ENCODE measurements around the gene UMODL1. TPM values are rescaled to one million over a fixed set of nuclear protein-coding genes. Genes with fewer than 3 reads are reported as not detected.
"Not testable (repeated sequence)": the region's sequence is repeated elsewhere in the genome, so short reads cannot be mapped to it uniquely, and the experiment has no call there.

Gene UMODL1
- total RNA-seq, 1 donor from 2014 or later, result 0.09 TPM

DNA sequence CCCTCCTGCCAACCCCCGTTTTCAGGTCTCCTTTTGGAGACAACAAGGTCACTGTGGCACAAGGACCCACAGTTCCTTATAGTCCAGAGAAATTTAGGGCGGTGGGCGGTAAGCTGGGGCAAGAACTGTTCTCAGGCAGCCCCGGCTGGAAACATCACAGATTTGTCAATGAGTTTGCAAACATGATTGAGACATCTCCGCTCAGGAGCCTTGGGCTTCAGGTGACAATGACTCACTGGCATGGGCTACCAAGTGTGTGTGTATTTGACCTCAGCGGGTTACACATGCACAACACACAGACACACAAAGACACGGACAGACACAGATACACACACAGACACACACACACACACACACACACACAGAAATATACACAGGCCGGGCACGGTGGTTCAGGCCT is 89.6 kb downstream of the UMODL1 start:
- intact Hi-C loops (cut with micrococcal nuclease), result no loop called here

DNA sequence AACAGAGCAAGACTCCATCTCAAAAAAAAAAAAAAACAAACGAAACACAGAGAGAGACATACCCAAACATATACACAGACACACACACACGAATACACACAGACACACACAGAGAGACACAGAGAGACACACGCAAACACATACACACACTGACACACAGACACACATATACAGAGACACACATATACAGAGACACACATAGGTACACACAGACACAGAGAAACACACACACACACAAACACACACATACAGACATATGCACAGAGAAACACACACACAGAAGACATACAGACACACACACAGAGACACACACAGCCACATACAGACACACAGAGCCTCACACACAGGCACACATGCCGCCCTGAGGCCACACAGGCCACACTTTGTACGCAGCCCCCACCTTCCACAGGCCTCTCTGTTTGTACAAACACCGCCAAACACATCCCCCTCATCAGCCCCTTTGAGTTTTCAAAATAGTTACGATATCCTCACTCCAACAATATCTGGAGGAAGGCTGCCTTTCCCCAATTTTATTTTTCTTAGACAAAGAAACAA is 90.4 kb downstream of the UMODL1 start:
- intact Hi-C loops (cut with micrococcal nuclease), result no loop called here

DNA sequence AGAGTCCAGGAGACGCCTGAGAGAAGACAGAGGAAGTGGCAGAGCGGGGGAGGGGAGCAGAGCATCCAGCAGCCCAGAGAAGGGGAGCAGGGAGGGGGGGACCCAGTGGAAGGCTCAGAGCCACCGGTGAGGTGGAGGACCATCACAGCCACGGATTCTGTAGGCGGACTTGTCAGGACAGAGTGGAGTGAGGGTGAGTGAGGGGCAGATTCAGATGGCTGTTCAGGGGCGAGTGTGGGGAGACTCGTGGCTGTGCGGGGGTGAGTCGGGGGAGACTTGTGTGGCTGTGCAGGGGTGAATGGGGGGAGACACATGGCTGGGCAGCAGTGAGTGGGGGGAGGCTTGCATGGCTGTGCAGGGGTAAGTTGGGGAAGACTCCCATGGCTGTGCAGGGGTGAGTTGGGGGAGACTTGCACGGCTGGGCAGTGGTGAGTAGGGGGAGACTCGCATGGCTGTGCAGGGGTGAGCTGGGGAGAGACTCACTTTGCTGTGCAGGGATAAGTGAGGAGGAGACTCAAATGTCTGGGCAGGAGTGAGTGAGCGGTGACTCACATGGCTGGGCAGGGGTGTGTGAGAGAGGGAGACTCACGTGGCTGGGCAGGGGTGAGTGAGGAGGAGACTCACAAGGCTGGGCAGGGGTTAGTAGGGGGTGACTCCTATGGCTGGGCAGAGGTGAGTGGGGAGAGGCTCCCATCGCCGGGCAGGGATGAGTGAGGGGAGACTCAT is 91.0 kb downstream of the UMODL1 start:
- intact Hi-C loops (cut with micrococcal nuclease), result no loop called here

DNA sequence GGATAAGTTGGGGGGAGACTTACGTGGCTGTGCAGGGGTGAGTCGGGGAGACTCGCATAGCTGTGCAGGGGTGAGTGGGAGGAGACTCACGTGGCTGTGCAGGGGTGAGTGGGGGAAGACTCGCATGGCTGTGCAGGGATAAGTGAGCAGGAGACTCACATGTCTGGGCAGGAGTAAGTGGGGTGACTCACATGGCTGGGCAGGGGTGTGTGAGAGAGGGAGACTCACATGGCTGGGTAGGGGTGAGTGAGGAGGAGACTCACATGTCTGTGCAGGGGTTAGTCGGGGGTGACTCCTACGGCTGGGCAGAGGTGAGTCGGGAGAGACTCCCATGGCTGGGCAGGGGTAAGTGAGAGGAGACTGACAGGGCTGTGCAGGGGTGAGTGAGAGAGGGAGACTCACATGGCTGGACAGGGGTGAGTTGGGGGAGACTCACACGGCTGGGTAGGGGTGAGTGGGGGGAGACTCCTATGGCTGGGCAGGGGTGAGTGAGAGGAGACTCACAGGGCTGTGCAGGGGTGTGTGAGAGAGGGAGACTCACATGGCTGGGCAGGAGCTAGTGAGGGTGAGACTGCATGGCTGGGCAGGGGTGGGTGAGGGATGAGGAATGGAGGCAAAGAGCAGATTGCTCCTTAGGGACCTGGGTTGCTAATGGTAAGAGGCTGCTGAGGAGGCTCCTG is 91.9 kb downstream of the UMODL1 start:
- intact Hi-C loops (cut with micrococcal nuclease), result no loop called here

DNA sequence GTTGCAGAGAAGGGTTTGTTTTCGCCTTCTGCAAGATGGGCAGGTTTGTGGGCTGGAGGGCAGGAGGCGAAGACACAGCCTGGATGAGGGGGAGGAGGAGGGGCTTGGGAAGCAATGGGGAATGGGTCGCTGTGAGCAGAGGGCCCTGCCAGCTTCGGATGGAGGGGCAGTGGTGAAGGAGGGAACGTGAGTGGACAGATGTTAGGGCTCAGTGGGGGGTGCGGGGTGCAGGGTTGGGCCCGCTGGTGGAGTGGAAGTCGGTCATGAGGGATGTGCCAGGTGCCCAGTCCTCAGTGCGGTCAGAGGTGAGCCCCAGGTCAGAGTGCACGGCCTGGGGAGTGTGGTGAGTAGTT is 92.4 kb downstream of the UMODL1 start:
- intact Hi-C loops (cut with micrococcal nuclease), result no loop called here

DNA sequence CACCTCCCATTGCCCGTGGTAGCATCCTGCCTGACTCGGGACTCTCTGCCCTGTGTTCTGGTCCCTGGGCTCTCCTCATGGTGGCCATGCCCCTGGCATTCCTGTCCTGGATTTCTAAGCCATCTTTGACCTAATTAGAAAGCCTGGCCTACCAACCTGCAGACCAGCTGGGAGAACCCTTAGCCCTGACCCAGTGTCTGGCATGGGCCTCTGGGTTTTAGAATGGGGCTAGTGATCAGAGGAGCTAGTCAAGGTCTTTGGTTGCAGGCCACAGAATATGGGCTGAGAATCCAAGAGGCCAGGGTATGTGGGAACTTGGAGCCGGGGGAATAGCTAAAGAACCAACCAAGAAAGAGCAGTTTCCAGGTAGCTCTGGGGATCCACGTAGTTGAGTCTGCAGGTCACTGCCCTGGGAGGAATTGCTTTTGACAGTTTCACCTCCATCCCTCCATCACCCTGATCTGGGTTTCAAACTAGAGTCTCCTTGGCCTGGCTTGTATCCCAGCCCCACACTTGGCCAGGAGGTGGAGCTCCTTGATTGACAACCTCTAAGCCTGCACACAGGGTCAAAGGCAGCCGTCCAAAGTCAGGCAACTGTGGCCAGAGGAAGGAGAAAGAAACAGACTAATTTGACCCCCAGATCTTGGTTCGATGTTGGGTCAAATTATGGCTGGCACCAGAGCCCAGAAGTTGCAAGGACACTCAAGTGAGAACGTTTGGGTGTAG is 93.1 kb downstream of the UMODL1 start:
- intact Hi-C loops (cut with micrococcal nuclease), result loop anchor here (1.0 to 2.0 kb wide), 2 partner anchors 71 to 94 kb away; no protein-coding TSS in a partner anchor

DNA sequence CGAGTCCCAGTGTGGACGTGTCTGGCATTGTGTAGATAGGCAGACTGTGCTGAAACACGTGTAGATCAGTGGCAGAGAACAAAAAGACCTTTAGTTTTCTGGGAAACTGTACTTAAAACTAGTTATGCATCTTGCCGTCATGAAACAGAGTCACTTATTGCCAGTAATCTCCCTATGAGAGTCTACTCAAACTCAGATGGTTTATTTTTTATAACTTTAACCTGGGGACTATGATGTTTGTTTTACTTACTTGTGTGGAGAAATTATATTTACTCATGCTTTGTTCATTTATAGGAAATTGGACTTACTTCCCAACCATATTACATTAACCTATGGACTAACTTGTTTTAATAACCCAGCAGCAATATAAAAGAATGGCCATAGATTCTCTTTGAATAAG is 93.7 kb downstream of the UMODL1 start:
- intact Hi-C loops (cut with micrococcal nuclease), result loop anchor here (1.0 to 2.0 kb wide), 2 partner anchors 70 to 93 kb away; no protein-coding TSS in a partner anchor

DNA sequence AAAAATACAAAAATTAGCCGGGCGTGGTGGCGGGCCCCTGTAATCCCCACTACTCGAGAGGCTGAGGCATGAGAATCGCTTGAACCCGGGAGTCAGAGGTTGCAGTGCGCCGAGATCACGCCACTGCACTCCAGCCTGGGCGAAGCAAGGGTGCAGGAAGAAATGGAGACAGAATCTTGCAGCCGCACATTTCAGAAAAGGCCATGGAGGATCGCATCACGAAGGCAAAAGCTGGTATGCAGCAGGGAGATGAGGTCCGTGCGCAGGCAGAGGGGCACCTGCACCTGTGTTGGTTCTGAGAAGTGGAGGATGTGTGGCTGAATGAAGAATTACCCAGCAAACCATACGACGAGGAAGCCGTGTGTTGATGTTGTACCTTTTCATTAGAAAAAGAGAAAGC is 94.8 kb downstream of the UMODL1 start:
- intact Hi-C loops (cut with micrococcal nuclease), result loop anchor here (2.0 kb wide), 1 partner anchor 69 kb away; no protein-coding TSS in a partner anchor

DNA sequence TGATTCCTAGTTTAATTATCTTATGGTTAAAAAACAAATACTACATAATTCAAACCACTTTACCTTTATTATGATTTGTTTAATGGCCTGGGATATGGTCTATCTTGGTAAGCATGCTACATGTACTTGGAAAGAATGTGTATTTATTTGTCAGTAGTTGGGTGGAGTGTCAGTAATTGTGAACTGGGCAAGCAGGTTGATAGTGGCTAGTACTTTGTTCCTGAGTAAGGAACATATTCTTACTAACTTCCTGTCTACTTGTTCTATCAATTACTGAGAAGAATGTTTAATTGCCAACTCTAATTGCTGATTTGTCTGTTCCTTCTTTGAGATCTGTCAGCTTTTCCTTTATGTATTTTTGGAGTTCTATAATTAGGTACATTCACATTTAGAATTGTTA is 98.6 kb downstream of the UMODL1 start:
- intact Hi-C loops (cut with micrococcal nuclease), result no loop called here

DNA sequence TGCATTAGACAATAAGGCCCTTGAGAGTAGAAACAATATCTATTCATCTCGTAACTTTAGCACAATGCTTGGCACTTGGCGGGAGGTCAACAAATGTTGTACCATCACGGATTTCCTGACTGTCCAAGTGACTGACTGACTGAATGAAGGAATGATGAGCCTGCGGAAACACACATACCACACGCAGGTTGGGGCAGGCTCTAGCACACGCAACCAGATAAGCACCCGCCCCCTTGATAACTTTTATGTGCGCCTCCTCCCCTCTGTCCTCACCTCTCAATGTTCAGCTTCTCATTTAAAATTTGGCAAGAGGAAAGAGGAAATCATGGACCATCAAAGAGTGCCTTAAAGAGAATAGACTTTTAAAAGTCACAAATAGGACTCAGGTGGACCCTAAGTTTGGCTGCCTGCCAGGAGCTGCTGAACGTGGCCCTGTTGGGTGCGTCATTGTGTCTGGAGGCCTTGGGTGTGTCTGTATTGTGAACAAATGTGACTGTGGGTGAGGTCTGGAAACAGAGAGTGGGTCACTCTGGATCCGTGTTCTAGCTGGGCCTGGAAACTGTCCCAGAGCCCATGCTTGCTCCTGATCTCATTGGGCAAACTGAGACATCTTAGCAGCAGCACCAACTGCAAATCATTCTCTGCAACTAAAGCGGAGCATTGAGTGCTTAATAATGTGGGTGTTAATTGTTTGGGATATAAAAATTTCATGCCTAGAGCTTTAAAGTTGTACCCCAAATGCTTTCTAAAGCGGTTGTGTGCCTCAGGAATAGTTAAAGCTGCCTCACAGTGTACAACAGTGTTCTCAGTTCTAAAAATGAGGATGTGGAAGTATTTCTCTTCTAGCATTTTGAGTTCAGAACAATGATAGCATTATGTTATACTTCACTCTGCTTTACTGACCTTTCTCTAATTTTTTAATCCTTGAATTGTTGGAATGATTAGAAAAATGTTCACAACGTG is 100.3 kb downstream of the UMODL1 start:
- intact Hi-C loops (cut with micrococcal nuclease), result no loop called here

DNA sequence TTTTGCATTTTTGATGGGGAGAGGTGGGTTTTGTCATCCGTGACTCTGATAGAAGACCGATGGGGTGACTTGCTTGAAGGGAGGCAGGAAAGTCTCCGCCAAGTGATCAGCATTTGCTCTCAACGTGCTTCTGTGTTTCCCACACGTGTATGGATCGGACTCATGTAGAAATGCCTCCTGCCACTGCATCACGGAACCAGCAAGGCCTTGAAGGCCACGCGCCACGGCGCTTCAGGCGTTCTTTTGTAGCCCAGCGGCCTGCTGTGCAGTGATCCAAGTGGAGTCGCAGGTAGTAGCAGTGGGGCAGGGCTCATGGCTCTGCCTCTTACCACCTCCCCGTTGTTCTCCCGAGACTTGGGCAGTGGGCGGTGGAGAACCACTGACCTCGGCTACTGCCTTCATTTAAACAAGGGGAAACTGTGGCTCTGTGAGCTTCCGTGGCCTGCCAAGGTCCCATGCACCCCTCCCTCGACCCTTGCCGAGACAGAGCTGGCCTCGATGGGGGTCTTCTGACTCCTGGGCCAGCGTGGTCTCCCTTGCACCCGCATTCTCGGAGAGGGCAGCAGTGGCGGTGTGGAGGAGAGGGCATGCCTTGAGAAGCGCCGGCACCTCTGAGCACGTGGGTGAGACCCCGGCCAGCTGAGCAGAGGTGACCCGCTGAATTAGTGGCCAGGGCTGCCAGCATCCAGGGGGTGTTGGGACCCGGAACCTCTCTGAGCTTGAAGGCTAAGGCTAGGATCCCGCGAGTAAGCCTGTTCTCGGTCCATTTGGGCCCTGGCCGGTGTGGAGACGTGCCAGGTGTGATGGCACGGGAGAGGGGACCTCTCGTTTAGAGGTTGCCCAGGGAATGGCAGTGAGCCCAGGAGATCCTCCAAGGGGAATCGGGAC is 101.7 kb downstream of the UMODL1 start:
- intact Hi-C loops (cut with micrococcal nuclease), result no loop called here

DNA sequence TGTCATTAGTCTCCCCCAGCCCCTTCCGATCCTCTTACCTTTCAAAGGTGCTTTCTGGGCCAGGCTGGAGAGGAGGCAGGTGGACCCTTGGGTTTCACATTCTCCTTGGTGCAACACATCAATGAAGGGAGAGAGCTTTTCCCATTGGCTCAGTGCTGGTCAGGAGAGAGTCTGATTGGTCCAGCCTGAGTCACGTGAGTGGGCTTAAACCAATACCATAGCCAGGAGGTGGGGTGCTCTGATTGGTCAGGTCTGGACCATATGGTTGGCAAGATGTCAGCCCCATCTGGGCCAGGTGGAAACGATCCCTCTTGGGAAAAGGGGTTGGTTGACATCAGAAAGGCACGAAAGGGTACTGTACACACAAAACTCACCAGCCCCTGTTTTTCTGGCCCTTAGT is 103.1 kb downstream of the UMODL1 start:
- intact Hi-C loops (cut with micrococcal nuclease), result no loop called here

DNA sequence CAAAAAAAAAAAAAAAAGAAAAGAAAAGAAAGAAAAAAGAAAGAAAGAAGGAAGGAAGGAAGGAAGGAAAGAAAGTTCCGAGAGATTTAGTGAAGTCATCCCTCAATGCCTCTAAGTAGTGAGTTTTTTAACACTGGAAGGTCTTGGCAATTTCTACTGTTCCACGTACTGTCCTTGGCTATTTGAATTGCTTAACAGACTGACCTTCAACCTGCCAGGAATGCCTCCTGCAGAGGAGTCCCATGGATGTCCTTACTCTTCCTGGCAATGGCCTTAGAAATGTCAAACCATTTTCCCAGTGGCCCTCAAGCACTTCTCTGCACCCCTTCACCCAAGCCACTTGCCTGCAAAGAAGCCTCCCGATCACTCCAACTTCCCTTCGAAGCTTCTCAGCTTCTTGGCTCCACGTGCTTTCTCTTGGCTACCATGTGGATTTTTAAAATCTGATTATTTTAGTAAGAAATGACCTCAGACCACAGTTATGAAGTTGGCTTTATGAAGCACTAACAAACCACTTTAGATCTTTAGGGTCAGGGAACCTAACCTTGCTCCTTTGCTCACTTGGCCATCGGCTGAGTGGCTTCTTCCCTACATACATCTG is 104.1 kb downstream of the UMODL1 start:
- intact Hi-C loops (cut with micrococcal nuclease), result no loop called here

DNA sequence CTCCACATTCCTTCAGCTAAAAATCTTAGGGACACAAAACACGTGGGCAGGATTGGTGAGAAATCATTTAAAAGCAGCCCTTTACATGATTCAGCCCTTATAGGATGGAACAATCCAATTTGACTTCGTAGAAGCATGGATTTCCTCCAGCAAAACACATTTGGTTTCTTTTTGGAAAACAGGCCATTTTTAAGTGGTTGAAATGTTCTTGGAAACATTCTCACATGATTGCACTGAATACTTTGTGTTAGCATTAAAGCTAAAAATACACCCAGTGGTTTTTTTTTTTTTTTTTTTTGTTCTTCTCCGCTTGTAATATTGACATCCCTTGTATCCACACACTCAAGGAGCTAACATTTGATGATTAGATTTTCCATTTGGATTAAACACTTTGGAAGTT is 105.7 kb downstream of the UMODL1 start:
- intact Hi-C loops (cut with micrococcal nuclease), result no loop called here

DNA sequence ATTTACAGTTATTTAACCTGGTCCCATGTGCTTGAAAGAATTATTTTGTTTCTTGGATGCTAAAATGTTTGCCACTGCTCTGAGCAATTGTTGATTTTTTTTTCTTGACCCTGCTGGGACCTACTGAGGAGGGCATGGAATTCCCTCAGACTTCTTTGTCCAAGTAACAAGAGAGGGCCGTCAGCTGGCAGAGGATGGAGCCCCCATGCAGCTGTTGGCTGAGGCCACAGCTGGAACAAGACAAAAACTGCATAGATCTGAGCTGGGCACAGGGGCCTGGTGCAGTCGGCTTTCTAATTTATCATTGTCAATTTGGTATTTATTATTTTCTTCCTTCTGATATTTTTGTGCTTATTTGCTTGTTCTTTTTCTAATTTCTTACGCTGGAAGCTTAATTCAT is 108.2 kb downstream of the UMODL1 start:
- intact Hi-C loops (cut with micrococcal nuclease), result no loop called here

DNA sequence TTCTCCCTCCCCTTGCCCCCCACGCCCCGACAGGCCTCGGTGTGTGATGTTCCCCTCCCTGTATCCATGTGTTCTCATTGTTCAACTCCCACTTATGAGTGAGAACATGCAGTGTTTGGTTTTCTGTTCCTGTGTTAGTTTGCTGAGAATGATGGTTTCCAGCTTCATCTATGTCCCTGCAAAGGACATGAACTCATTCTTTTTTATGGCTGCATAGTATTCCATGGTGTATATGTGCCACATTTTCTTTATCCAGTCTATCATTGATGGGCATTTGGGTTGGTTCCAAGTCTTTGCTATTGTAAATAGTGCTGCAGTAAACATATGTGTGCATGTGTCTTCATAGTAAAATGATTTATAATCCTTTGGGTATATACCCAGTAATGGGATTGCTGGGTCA is 108.9 kb downstream of the UMODL1 start:
- intact Hi-C loops (cut with micrococcal nuclease), result not testable (repeated sequence)

DNA sequence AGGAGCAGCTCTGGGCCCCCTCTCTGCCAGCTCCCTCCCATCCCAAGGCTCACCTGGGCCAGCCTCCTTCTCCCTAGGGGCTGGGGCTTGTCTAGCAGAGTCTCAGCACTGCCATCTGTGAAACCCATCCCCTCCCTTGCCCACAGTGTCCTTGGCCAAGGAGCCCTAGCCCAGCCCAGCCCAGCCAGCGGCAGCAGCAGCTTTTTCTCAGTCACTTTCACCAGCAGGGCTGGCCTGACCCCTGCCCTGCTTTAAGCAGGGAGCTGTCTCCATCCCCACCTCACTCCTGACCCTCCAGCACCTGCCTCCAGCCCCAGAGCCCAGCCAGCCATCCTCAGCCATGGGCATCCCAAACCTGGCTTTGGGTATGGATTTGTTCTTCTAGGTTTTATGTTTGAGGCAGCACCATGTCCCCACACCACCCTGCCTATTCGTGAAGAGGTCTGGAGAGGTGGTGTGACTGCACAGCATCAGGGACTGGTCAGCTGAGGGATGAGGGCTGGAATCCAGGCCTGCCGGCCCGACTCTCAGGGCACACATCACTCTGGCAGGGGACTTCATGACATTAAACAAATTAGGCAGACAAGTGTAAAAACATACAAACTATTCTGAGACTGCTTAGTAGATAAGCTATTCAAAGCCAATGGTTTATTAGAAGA is 111.7 kb downstream of the UMODL1 start:
- intact Hi-C loops (cut with micrococcal nuclease), result no loop called here

DNA sequence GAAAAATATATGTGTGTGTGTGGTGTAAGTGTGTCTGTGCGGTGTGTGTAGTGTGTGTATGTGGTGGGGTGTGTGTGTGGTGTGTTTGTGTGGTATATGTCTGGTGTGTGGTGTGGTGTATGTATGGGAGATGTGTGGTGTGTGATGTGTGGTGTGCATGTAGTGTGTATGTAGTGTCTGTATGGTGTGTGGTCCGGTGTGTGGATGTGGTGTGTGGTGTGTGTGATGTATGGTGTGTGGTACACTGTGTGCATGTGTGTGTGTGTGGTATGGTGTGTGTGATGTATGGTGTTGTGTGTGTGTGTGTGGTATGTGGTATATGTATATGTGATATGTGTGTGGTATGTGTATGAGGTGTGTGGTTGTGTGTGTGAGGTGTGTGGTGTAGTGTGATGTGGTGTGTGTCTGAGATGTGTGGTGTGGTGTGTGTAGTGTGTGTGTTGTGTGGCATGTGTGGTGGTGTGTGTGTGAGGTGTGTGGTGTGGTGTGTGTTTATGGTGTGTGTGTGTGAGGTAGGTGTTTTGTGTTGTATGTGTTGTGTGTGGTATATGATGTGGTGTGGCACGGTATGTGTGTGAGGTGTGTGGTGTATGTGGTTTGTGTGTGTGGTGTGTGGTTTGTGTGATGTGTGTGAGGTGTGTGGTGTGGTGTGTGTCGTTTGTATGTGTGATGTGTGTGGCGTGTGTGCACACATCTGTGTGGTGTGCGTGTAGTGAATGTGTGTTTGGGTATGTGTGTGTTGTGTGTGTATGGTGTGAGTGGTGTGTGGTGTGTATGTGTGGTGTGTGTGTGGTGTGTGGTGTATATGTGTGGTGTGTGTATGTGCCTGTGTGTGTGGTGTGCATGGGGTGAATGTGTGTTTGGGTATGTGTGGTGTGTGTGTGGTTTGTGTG is 112.5 kb downstream of the UMODL1 start:
- intact Hi-C loops (cut with micrococcal nuclease), result no loop called here
